WERI-Rb-1 (cell line): Measurements from ENCODE around the gene RNF220.

Experiments used
- DNase-seq: peaks from one replicate; pipeline ENCODE4 v3.0.0-alpha.2; 2020
- H3K27ac ChIP-seq: fragments of 250-450 bp; sonication (Bioruptor Pico); 2 replicates; pipeline ENCODE4 v1.5.1; 2020; ENCODE audit warnings: mild to moderate bottlenecking, moderate library complexity
- H3K27me3 ChIP-seq: fragments of 250-450 bp; sonication (Bioruptor Pico); 2 replicates; pipeline ENCODE4 v1.5.1; 2021; ENCODE audit warnings: mild to moderate bottlenecking, low read depth, moderate library complexity; ENCODE audit not compliant: insufficient read depth, severe bottlenecking
- H3K36me3 ChIP-seq: fragments of 250-450 bp; sonication (Bioruptor Pico); 2 replicates; pipeline ENCODE4 v1.5.1; 2020; ENCODE audit warnings: mild to moderate bottlenecking, moderate library complexity
- H3K4me3 ChIP-seq: 2 replicates; pipeline ENCODE4 v1.5.1; 2011; ENCODE audit warnings: low read depth, mild to moderate bottlenecking, control low read depth, low read length
- H3K9me3 ChIP-seq: fragments of 250-450 bp; sonication (Bioruptor Pico); 2 replicates; pipeline ENCODE4 v1.5.1; 2021; ENCODE audit warnings: mild to moderate bottlenecking, moderate library complexity; ENCODE audit not compliant: severe bottlenecking
- TF ChIP-seq, protein P1 (sequence below): IDR thresholded peaks from 2 replicates; pipeline ENCODE4 v1.5.1; 2011; ENCODE audit warnings: low read depth, mild to moderate bottlenecking, control low read depth, inconsistent platforms, low read length

The RNF220 gene

GRCh38 chr1:44481701-44482100, 76.6 kb downstream of the RNF220 start:
- no peak for DNase-seq
- H3K27me3 ChIP-seq, result no peaks in the 10 kb centered on the region

DNA sequence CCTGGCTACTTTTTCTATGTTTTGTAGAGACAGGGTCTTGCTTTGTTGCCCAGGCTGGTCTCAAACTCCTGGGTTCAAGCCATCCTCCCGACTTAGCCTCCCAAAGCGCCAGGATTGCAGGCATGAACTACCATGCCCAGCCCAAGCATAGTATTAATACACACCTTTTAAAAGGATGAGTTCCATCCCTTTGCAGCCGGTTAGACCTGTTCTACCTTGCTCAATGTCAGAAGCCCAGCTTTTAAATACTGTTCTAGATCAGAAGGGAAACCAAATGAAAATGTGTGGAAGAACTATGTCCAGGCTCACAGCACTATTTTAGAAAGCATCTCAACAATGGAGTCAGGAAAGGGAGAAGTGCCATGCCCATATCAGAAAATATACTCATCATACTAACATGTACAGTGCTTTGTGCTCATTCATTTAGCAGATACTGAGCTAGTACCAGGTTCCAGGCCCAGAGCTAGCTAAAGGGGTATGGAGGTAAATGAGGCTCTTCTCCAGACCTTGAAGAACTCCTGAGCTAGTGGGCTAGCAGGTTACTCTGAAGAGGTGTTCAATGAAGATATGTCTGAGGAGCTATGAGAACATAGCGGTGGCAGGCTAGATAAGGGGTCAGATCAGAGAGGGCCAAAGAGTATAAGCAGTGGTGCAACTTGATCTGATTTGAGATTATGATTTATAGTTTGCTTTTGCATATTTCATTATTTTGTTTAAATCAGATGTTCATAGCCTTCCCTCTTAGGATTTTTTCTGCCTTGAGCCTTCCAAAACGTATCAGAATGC, 78.2 kb downstream of the RNF220 start:
- H3K27ac ChIP-seq, result no peak overlapping the region
- DNase-seq, result no peak
- H3K36me3 ChIP-seq, result no peaks in the 10 kb centered on the region
- no peak overlapping the region for H3K4me3 ChIP-seq
- no peaks in the 10 kb centered on the region for H3K27me3 ChIP-seq
- H3K9me3 ChIP-seq, result no peaks in the 10 kb centered on the region
- TF ChIP-seq, protein P1, sequence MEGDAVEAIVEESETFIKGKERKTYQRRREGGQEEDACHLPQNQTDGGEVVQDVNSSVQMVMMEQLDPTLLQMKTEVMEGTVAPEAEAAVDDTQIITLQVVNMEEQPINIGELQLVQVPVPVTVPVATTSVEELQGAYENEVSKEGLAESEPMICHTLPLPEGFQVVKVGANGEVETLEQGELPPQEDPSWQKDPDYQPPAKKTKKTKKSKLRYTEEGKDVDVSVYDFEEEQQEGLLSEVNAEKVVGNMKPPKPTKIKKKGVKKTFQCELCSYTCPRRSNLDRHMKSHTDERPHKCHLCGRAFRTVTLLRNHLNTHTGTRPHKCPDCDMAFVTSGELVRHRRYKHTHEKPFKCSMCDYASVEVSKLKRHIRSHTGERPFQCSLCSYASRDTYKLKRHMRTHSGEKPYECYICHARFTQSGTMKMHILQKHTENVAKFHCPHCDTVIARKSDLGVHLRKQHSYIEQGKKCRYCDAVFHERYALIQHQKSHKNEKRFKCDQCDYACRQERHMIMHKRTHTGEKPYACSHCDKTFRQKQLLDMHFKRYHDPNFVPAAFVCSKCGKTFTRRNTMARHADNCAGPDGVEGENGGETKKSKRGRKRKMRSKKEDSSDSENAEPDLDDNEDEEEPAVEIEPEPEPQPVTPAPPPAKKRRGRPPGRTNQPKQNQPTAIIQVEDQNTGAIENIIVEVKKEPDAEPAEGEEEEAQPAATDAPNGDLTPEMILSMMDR, result no peak

More at GRCh38 chr1:44481701-44482100, 76.6 kb downstream of the RNF220 start:
- Histone ChIP-seq H3K27ac (no peak overlapping the region), H3K36me3 (no peaks in the 10 kb centered on the region), H3K9me3 (no peaks in the 10 kb centered on the region), H3K4me3 (no peak overlapping the region)
- TF ChIP-seq, protein P1, result no peak

DNA sequence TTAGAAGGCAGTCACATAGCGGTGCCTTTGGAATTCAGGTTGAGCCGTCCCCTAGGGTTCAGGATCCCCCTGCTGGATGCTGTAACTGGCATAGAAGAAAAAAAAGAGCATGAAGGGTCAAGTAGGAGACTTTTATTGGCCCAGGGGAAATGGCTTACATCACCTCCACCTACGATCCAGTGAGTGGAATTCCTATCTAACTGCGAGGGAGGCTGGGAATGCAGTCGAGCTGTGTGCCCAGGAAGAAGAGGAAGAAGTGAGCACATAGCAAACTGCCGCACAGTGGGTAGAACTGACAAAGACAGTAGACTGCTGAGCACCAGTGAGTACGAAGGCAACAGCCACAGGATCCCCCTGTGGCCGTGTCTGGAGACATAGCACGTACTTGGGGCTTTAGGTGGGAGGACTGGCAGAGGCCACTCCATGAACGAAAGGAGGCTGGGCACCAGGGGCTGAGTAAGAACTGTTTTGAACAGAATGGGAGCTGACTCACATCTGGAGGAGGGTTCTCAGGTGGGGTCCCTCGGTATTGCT, 79.2 kb downstream of the RNF220 start:
- H3K9me3 ChIP-seq, result no peaks in the 10 kb centered on the region
- H3K4me3 ChIP-seq, result no peak overlapping the region
- H3K36me3 ChIP-seq, result no peaks in the 10 kb centered on the region
- H3K27me3 ChIP-seq, result no peaks in the 10 kb centered on the region
- H3K27ac ChIP-seq, result no peak overlapping the region
- TF ChIP-seq, protein P1, result no peak
- no peak for DNase-seq

DNA sequence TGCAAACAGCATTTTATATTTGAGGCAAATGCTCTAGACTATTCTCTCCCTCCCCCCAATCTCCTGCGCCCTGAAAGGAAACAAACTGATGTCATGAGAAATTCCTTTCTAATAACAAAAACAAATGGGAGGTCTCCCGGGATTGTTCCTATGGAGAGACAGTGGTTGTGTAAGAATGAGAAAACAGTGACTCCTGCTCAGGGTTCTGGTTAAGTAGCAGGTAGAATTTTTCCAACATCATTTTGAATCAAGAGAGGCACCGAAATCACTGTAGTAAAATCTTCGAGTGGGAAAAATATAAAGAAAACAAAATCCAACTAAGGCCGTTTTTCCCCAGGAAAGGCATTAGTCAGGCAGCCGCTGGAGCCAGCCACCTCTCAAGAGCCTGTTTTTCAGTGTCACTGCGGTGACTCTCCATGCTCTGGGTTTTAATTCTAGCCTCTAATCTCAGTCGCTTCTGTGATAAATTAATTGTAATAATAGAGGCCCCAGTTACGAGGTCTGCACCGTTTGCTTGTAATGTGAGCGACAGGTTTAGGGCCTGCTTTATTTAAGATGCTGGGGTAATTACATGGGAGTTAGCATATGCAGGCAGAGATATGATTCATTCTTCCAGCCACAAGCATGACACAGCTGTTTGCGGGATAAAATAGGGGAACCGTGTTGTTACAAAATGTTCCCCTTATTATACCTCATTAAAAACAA, 80.3 kb downstream of the RNF220 start:
- DNase-seq, result no peak
- Histone ChIP-seq H3K27ac (no peak overlapping the region), H3K27me3 (no peaks in the 10 kb centered on the region), H3K4me3 (no peak overlapping the region), H3K9me3 (no peaks in the 10 kb centered on the region), H3K36me3 (no peaks in the 10 kb centered on the region)
- TF ChIP-seq, protein P1, result no peak

GRCh38 chr1:44485934-44486460, 80.9 kb downstream of the RNF220 start:
- Histone ChIP-seq H3K27ac (no peak overlapping the region), H3K9me3 (peaks cover 3% of the 10 kb centered on the region), H3K36me3 (no peaks in the 10 kb centered on the region), H3K4me3 (no peak overlapping the region), H3K27me3 (no peaks in the 10 kb centered on the region)
- TF ChIP-seq, protein P1, result no peak
- DNase-seq, result no peak
